ENCODE results near the gene INPP5D.

Gene INPP5D

DNA sequence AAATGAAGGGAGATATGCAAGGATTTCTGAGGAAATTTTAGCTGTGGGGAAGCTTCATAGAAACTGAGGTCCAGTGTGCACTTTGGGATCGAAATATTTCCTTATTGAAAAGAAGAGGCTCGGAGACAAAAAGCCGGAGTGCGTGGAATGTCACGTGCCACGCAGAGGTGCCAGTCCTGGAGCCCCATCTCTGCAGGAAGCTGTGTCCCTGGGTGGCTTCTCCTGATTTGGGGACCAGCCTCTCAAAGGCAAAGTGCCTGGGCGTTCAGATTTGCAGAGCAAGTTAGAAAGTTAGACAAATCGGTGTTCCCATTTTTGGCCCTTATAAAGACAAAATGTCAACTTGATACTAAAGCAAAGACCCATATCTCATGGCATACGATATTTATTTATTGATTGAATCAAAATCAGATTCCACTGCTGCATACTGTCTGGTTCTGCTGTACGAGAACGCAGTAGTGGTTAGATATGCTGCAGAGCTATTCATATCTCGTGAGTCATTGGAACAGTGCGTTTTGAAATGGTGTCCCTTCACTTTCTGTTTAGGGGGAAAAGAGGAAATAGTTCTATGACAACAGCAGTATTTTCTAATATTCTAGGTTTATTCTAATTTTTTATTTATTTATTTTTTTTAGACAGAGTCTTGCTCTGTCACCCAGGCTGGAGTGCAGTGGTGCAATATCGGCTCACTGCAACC lies 182.2 kb downstream of the INPP5D start:
- Histone ChIP-seq H3K27me3 (ENCODE audit: insufficient read depth, low read length, poor library complexity) (no peaks in the 10 kb centered on the region), H3K4me2 (ENCODE audit: insufficient read depth, low read length) (no peak overlapping the region), H3K4me1 (ENCODE audit: insufficient read depth, low read length) (no peaks in the 10 kb centered on the region), H4K20me1 (ENCODE audit: insufficient read depth, low read length) (no peaks in the 10 kb centered on the region), H3K27ac (ENCODE audit: low read length) (no peak overlapping the region), H3K9me3 (ENCODE audit: insufficient read depth, low read length, severe bottlenecking) (no peaks in the 10 kb centered on the region), H3K36me3 (ENCODE audit: insufficient read depth, low read length) (no peaks in the 10 kb centered on the region), H3K9ac (ENCODE audit: low read depth, low read length) (no peak overlapping the region), H3K4me3 (ENCODE audit: low read depth in 1 of 2, low read length in 2 of 2) (no peak overlapping the region), H2AFZ (ENCODE audit: low read depth, low read length) (no peak overlapping the region), H3K79me2 (ENCODE audit: insufficient read depth, low read length) (no peaks in the 10 kb centered on the region)
- ATAC-seq (ENCODE audit: insufficient read depth, low read depth) (no peak), DNase-seq (no peak)
- no peak for TF ChIP-seq EZH2 (IDR thresholded peaks at IDR 0.05; ENCODE audit: borderline replicate concordance, low read depth, low read length, severe bottlenecking)

DNA sequence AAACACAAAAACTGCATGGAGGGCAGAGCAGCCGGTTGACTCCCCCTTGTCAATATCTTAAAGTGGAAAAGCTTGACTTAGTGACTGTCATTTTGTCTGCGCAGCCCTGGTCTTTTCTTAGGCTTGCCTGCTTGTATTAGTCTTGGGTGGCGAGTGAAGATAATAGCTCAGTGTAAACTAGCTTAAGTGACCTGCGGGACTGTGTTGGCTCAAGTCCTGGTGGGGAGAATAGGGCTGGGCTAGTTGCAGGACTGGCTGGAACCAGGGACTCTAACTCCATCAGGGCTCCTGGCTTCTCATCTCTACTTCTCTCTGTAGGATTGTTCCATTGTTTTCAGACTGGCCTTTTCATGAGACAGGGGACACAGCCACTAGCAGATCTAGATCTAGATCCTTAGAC lies 183.2 kb downstream of the INPP5D start:
- Histone ChIP-seq H3K9ac (ENCODE audit: low read depth, low read length) (no peak overlapping the region), H4K20me1 (ENCODE audit: insufficient read depth, low read length) (no peaks in the 10 kb centered on the region), H3K27me3 (ENCODE audit: insufficient read depth, low read length, poor library complexity) (no peaks in the 10 kb centered on the region), H3K4me3 (ENCODE audit: low read depth in 1 of 2, low read length in 2 of 2) (no peak overlapping the region), H3K27ac (ENCODE audit: low read length) (no peak overlapping the region), H3K79me2 (ENCODE audit: insufficient read depth, low read length) (no peaks in the 10 kb centered on the region), H3K36me3 (ENCODE audit: insufficient read depth, low read length) (no peaks in the 10 kb centered on the region), H3K4me1 (ENCODE audit: insufficient read depth, low read length) (no peaks in the 10 kb centered on the region), H3K4me2 (ENCODE audit: insufficient read depth, low read length) (no peak overlapping the region), H2AFZ (ENCODE audit: low read depth, low read length) (no peak overlapping the region), H3K9me3 (ENCODE audit: insufficient read depth, low read length, severe bottlenecking) (no peaks in the 10 kb centered on the region)
- TF ChIP-seq EZH2 (IDR thresholded peaks at IDR 0.05; ENCODE audit: borderline replicate concordance, low read depth, low read length, severe bottlenecking) = no peak
- no peak for TF ChIP-seq CTCF (IDR thresholded peaks at IDR 0.05; ENCODE audit: borderline replicate concordance, extremely low read depth, low read length, poor library complexity, severe bottlenecking)
- no peak for DNase-seq
- no peak for ATAC-seq (ENCODE audit: insufficient read depth, low read depth)

GRCh38 chr2:233244818-233245217 lies 184.7 kb downstream of the INPP5D start:
- Histone ChIP-seq H3K27ac (ENCODE audit: low read length) (no peak overlapping the region), H3K27me3 (ENCODE audit: insufficient read depth, low read length, poor library complexity) (no peaks in the 10 kb centered on the region), H3K9ac (ENCODE audit: low read depth, low read length) (no peak overlapping the region), H3K9me3 (ENCODE audit: insufficient read depth, low read length, severe bottlenecking) (no peaks in the 10 kb centered on the region), H3K4me3 (ENCODE audit: low read depth in 1 of 2, low read length in 2 of 2) (no peak overlapping the region), H3K4me1 (ENCODE audit: insufficient read depth, low read length) (no peaks in the 10 kb centered on the region), H3K79me2 (ENCODE audit: insufficient read depth, low read length) (no peaks in the 10 kb centered on the region), H4K20me1 (ENCODE audit: insufficient read depth, low read length) (no peaks in the 10 kb centered on the region), H3K4me2 (ENCODE audit: insufficient read depth, low read length) (no peak overlapping the region), H3K36me3 (ENCODE audit: insufficient read depth, low read length) (no peaks in the 10 kb centered on the region), H2AFZ (ENCODE audit: low read depth, low read length) (no peak overlapping the region)
- DNase-seq = no peak
- no peak for ATAC-seq (ENCODE audit: insufficient read depth, low read depth)
- TF ChIP-seq CTCF (IDR thresholded peaks at IDR 0.05; ENCODE audit: borderline replicate concordance, extremely low read depth, low read length, poor library complexity, severe bottlenecking) (no peak), EZH2 (IDR thresholded peaks at IDR 0.05; ENCODE audit: borderline replicate concordance, low read depth, low read length, severe bottlenecking) (no peak)

- Histone ChIP-seq H3K9ac (ENCODE audit: low read depth, low read length) (no peak overlapping the region), H3K4me2 (ENCODE audit: insufficient read depth, low read length) (no peak overlapping the region), H3K36me3 (ENCODE audit: insufficient read depth, low read length) (no peaks in the 10 kb centered on the region), H3K79me2 (ENCODE audit: insufficient read depth, low read length) (no peaks in the 10 kb centered on the region), H3K4me1 (ENCODE audit: insufficient read depth, low read length) (no peaks in the 10 kb centered on the region), H3K27ac (ENCODE audit: low read length) (no peak overlapping the region), H3K27me3 (ENCODE audit: insufficient read depth, low read length, poor library complexity) (no peaks in the 10 kb centered on the region), H3K4me3 (ENCODE audit: low read depth in 1 of 2, low read length in 2 of 2) (no peak overlapping the region), H3K9me3 (ENCODE audit: insufficient read depth, low read length, severe bottlenecking) (no peaks in the 10 kb centered on the region), H2AFZ (ENCODE audit: low read depth, low read length) (no peak overlapping the region), H4K20me1 (ENCODE audit: insufficient read depth, low read length) (no peaks in the 10 kb centered on the region)
- TF ChIP-seq EZH2 (IDR thresholded peaks at IDR 0.05; ENCODE audit: borderline replicate concordance, low read depth, low read length, severe bottlenecking) = no peak
- TF ChIP-seq CTCF (IDR thresholded peaks at IDR 0.05; ENCODE audit: borderline replicate concordance, extremely low read depth, low read length, poor library complexity, severe bottlenecking) = no peak
- DNase-seq = no peak
- ATAC-seq (ENCODE audit: insufficient read depth, low read depth) = no peak
Observed at GRCh38 chr2:233245406-233245805, 185.3 kb downstream of the INPP5D start.
